DMS79 (cell line): ENCODE data around the gene EIF1AD.

ENCODE experiments used
- DNase-seq: peaks from one replicate; lab custom pipeline; 2025; lab: John Stamatoyannopoulos, UW

Gene EIF1AD

DNA sequence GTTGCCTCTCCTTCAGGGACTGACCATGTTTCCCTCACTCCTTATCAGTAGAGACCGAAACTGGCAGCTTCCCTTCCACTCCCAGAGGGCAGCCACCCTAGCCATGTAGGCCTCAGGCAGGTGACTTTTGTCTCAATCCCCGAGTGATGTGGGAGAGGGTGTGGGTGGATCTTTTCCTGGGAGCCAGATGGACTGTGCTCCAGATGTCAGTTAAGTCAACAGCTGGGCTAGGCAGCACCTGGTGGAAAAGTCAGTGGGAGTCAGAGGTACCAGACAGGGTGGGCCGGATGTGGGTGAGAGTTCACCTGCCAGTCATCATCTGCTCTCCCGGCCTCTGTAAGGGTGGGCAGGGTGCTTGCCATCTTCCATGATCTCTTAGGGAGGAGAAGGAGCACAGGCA lies 2.2 kb upstream of the EIF1AD start:
- DNase-seq = no peak

DNA sequence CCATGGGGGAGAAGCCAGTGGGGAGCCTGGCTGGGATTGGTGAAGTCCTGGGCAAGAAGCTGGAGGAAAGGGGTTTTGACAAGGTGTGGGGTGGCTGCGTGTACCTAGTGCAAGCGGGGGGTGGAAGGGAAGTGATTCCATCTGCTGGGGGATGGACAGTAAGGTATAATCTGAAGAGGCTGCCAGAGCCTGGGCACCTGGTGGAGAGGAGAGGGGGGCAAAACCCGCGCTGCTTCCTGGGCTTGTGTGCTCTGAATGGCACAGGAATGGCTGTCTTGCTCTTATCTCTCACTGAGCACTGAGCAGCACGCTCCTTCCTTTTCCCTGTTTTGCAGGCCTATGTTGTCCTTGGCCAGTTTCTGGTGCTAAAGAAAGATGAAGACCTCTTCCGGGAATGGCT lies 1.3 kb upstream of the EIF1AD start:
- DNase-seq = no peak

DNA sequence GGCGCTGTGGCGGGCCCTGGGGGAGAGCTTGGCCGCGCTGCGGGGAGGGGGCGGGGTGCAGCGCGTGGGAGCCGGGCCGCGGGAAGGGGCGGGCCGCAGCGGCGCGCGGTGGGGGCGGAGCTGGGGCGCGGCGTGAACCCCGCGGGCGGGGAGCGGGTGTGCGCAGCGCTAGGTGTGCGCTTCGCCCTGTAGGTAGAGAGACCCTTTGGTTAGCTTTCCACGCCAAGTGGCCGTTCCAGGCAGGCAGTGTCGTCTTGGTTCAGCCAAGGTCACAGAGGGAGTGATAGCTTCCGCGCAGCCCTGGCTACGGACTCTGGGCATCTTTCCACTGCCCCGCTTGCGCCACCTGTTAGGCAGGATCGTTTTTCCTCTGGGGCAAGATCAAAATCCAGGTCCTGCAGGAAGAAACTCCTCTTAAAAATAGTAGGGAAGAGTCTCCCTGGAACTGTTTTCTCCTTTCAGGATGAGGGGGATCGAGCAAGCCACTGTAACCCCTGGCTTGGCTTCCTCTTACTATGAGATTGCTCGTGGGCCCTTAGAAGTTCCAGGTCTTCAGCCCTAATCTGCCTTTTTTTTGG lies 780 bp upstream of the EIF1AD start:
- DNase-seq = no peak

DNA sequence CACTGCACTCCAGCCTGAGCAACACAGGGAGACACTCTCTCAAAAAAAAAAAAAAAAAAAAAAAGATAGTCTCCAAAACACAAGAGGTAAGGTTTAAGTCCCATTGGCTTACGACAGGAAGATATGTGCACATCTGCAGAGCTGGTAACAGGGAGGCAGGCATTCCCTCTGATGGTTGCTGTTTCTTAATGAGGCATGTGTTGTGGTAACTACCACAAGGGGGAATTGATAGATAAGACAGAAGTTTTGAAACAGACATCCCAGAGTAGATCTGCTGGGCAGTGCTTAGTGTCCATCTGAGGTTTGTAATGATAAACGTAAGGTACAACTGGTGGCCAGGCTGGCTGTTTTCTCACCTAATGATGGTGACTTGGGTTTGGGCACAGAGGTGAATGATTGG lies 4.7 kb downstream of the EIF1AD start:
- DNase-seq = no peak

DNA sequence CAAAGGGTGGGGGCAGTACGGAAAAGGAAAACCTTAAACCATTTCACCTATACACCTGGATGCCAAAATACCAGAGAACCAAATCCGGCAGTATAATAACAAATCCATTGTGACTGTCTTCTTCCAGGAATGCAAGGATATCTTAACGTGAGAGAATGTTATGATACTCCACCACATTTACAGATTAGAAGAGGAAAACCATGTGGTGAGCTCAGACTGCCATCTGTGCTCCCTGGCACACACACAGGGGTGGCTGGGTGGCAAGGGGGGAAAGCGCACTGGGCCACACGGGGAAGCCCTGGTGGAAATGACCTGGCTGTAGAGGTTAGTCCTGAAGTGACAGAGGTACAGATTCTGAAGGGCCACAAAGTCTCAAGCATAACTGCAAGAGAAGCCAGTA lies 9.9 kb downstream of the EIF1AD start:
- DNase-seq = no peak

DNA sequence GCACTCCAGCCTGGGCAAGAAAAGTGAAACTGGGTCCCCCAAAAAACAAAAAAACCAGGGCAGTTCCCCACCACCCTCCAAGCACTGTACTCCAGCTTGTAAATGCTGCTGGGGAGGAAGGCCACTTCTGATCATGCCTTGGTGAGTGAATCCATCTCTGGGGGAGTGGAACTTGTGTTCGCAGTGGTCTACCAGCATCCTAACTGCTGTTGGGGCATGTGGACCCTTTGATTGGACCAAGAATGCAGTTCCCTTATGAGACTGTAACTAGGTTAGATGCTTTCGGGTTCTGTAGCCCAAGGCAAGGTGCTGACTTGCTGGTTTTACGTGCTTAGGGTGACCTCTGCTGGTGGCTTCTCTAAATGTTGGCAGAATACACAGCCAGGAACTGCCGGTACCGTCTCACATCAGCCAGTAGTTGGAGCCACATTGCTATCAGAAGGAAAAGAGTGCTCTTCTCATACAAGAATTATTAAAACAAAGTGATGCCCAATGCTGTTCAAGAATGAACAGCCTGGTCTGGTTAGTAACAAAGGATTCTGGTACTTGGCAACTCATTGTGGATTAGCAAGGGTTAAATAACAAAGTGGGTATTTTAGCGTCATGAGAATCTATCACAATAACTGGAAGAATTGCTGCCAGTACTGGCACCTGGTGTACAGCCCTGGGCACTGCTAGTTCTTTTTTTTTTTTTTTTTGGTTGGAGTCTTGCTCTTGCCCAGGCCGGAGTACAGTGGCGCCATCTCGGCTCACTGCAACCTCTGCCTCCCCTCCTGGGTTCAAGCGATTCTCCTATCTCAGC lies 13.0 kb downstream of the EIF1AD start:
- DNase-seq = peak; percentile 90

DNA sequence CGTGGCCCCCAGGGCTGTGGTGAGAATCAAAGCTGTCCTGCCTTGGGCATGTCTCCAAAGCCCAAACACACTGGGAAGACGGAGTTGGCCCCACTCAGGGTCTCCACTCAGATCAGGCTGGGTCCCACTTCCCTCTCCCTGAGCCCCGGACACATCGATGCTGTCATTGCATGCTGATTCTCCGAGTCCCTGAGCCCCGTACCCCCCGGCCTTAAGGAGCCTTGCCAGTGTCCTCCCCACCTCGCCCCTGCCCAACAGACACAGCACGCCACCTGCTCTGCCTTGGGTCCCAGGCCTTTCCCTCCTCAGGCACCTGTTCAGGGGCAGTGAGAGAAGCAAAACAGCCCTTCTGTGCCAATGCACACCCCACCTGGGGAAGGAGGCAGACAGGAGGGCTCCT lies 14.6 kb downstream of the EIF1AD start:
- DNase-seq = no peak

DNA sequence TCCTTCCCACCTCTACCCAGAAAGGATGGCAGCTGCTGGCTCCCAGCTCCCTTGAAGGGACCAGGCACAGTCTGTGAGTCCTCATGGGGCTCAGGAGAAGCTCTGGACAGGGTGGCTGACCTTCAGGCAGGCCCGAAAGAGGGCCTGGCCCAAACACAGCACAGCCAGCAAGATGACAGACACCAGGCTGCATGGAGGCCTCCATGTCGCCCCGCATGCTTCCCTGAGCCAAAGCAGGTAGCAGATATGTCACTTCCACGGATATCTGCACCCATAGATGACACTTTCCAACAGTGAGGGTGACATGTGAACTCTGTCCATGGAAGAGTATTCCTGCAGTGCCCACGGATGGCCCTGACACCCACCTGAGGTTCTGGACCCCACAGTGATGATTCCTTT lies 18.4 kb downstream of the EIF1AD start:
- no peak for DNase-seq

DNA sequence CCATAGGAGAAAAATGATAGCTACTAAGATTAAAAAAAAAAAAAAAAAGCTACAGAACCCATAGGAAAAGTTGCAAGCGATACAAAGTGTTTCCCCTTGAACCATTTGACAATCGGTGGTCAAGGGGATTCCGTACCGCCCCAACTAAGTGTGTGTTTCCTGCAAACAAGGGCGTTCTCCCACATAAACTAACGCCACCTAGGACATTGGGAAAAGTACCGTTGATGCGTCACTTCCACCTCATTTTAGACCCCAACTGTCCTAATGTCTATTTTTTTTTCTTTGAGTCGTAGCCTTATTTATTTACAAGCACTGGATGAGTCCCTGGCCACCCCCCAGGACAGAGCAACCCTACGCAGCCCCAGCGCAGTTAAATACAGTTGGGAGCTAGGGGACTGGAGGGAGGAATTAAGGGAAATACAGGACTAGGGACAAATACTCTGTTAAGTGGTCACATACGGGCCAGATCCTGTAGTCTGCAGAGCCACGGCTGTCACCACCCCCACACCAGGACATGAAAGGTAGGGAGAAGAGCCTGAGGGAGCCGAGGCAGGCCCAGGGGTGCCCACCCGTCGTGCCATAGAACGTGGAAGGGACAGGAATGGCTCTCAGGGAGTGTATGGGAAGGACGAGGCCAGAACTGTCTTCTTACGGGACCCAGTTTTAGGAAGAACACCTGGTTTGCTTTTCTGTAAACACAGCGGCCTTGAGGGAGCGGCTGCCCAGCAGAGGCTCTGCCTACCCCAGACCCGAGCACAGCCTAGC lies 19.0 kb downstream of the EIF1AD start:
- no peak for DNase-seq

DNA sequence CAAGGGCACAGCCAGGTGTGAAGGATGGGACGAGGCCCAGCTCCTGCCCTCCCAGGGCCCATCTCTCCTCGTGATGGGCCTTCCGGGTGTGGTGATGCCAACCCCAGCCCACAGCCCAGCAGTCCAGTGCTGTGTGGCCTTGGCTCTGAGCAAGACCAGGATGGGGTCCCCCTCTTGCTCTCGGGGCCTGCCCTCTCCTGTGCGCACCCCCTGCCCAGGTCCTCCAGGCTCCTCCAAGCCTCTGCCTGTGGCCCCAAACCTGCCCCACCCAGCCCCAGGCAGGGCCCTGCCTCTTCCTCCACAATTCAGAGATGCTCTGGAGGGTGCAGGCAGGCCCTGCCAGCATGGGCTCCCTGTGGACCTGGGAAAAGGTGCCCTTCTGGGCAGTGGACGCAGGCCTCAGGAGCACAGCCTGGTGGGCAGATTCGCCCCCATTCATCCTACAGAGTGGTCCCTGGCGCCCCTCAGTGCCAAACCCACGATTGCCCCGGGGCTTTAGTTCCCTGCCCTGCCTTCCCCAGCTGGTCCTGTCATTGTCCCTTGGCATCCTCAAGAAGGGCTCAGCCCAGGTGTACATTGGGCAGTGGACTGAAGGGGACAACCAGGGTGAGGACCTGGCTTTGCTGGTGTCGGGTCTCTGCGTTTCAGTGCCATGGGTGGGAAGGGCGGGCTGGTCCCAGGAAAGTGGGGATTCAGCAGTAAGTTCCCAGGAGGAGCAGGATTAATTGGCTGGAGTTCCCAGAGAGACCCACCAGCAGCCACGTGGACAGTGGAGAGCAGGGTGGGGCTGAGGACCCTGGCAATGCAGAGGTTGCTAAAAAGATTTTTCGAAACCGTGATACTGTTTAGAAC lies 19.8 kb downstream of the EIF1AD start:
- no peak for DNase-seq

DNA sequence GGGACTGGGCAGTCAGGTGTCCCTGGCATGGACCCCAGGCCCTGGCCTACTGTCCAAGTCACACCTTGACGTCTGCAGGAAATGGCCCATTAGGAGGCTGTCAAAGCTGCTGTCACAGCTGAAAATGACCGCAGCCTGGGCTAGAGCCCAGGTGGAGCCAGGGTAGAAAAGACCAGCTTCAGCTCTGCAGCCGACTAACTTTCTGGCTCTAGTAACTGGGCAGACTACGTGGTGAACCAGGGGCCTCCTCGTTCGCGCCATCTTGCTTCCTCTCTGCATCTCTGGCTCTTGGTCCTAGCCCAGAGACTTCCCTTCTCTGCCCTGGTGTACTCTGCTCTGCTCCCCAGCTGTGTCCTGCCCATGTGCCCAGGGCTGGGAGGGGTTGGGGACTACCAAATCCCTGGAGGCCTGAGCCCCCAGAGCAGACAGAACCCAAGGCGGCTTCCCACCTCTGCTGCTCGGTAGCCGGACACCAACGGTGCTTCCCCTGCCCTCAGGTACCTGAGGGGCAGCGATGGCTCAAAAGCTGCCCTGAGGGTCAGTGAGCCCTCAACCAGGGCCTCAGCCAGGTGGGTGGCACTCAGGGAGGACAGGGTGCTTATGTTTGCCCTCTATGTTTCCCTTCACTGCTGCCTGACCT lies 20.7 kb downstream of the EIF1AD start:
- no peak for DNase-seq

DNA sequence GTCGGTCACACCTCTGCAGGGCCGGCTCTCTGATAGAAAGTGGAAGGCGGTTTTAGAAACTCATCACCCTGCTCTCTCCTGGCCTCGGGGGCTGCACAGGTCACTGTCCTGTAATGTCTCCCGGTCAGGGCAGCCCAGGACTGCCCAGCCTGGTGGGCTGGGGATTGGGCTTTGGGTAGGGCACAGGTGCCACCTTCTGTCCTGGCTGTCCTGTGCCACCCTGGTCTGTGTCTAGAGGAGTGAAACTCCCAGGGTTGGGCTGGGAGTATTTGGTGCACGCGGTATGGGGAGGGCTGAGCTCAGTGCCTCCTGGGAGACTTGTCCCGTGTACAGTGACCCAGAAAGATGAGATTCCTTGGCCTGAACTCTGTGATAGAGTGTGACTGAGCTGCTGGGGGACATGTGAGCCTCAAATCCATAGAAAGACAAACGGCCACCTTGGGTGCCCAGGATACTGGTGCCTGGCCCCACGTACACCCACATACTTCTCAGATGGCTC lies 22.6 kb downstream of the EIF1AD start:
- DNase-seq = no peak

DNA sequence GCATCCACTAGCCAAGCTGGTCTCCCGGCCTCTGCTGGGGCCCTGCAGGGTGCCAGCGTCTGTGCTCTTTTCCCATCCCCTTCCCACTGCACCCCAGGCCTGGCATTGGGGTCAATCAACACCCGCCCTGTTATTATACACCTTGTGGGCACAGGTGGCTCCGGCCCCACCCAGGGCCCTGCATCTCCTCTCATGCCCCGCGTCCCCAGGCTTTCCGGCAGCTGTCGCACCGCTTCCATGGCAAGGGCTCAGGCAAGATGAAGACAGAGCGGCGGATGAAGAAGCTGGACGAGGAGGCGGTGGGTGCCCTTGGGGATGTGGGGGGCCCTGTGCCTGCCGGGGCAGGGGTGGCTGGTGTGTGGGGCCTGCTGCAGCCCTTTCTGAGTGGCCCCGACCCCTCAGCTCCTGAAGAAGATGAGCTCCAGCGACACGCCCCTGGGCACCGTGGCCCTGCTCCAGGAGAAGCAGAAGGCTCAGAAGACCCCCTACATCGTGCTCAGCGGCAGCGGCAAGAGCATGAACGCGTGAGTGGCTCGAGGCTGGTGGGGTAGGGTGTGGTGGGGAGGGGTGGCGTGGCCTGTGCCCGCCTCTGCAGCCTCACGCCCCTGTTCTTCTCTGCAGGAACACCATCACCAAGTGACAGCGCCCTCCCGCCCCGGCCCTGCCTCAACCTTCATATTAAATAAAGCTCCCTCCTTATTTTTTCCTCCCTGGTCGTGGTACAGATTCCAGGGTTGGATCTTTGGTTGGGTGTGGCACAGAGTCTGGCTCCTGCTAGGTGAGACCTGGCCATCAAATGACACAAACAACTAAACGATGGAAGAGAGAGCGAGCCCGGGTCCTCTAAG lies 23.3 kb downstream of the EIF1AD start:
- no peak for DNase-seq

DNA sequence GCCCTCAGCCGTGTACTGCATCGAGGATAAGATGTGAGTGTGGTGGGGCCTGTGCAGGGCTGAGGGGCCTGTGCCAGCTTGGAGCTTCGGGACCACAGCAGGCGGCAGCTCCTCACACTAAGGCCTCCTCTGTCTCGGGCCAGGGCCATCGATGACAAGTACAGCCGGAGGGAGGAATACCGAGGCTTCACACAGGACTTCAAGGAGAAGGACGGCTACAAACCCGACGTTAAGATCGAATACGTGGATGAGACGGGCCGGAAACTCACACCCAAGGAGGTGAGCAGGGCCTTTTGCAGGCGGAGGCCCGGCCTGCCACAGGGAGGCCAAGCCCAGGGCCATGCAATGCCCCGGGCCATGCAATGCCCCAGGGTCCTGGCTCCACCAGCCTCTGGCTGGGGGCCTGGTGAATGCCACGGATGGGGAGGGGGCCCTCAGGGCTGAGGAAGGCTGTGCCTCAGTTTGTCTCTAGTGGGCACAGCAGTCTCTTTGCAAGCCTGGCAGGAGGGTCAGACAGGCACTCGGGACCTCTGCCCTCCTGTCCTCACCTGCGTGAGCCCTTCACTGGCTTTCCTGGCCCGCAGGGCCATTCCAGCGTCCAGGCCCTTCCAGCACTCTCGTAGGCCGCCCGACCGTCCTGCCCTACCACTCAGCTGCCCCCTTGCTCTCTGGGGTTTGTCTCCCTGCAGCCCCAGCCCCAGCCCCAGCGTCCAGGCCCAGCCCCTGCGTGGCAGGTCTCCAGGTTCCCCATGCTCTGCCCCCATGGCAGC lies 24.2 kb downstream of the EIF1AD start:
- no peak for DNase-seq

DNA sequence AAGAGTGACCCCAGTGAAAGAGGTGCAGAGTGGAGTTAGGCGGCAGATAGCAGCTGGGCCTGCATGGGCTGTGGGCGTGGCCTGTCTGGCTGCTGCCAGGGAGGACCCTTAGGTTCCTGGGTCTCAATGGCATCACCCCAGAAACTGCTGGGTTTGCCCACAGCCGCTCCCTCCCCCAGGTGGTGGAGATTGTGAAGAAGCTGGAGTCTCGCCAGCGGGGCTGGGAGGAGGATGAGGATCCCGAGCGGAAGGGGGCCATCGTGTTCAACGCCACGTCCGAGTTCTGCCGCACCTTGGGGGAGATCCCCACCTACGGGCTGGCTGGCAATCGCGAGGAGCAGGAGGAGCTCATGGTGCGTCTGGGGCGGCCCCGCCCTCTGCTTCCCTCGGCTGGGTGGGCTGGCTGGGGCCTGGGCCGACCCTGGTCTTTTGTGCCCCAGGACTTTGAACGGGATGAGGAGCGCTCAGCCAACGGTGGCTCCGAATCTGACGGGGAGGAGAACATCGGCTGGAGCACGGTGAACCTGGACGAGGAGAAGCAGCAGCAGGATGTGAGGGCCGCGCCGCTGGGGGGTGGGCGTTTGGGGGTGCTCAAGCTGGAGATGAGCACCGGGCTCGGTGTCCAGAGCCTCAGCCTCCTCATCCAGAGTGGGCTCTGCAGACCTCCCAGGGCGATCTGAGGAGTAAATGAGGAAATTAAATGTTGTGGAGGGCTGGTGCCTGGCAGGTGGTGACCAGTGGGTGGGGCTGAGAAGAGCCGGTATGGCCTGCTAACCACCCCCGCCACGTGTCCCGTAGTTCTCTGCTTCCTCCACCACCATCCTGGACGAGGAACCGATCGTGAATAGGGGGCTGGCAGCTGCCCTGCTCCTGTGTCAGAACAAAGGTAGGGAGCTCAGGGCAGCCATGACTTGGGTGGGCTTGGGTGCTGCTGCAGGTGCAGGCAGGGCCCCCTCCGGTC lies 25.5 kb downstream of the EIF1AD start:
- no peak for DNase-seq

DNA sequence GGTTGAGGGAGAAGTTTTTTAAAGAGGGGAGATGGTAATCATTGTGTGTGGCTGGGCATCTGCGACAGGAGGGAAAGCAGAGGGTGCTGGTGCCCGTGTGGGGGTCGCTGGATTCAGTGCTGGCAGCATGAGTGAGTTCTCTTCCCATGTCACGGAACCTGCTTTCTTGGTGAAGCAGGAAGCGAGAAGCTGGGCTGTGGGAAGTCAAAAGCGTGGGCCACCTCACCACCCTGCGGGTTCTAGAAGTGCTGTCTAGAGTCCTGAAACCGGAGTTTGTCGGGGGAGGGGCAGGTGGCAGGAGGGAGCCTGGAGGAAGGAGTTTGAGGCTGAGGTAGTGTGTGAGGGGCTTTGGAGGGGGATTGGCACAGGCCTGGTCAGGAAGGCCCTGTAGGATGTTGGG lies 26.2 kb downstream of the EIF1AD start:
- DNase-seq = no peak

DNA sequence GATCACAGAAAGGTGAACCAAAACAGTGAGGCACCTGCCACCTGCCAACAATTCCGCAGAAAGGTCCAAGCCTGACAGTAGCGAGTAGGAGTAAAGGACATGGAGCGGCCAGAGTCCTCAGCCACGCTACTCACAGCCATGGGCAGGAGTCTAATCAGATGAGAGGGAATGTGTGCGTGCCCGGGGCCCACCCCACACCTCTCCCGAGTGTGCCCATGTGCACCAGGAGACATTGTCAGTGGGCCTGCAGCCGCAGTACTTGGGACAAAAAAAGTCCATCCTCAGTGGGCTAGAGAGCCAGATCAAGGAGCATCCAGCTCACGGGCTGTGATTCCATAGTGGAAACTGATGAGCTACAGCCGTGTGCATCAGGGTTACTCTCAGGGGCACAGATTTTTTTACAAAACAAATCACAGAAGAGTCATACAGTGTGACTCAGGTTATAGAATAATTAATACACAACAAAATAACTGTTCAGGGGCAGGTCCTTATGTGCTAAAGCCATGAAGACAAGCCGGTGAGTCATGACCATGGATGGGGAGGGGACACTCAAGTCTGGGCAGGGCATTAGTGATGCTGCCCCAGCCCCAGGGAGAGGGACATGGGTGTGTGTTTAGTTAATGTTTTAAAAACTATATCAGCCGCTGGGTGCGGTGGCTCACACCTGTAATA lies 28.4 kb downstream of the EIF1AD start:
- DNase-seq = no peak

DNA sequence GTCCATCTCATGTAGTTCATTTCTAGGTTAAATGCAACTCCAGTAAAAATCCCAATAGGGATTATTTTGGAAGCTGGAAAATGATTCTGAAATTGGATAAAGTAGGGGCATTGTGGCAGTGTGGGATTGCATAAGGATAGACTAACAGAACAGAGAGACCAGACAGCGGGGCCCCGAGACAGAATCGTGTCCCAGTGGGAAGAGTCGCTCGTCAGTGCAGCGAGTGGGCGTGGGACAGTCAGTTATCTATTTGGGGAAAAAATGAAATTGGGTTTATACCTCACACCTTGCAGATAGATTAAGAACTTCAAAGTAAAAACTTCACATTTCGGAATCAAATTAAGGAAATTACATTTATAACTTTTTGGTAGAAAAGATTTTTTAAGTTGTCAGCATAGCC lies 29.8 kb downstream of the EIF1AD start:
- DNase-seq = no peak
